DMS53 treated with DMSO at 0.1 percent for 48 hours (cell line): ENCODE measurements around the gene MAPK8IP1.
"Not testable (repeated sequence)": the region's sequence is repeated elsewhere in the genome, so short reads cannot be mapped to it uniquely, and the experiment has no call there.

Source experiments
- DNase-seq: peaks from one replicate; lab custom pipeline; 2025; ENCODE audit not compliant: unreplicated experiment; lab: John Stamatoyannopoulos, UW

MAPK8IP1 gene

GRCh38 chr11:45889555-45889954 lies 4.1 kb downstream of the MAPK8IP1 start:
- DNase-seq, result no peak

- no peak for DNase-seq
These were observed 4.5 kb downstream of the MAPK8IP1 start for GRCh38 chr11:45889966-45890365.

DNA sequence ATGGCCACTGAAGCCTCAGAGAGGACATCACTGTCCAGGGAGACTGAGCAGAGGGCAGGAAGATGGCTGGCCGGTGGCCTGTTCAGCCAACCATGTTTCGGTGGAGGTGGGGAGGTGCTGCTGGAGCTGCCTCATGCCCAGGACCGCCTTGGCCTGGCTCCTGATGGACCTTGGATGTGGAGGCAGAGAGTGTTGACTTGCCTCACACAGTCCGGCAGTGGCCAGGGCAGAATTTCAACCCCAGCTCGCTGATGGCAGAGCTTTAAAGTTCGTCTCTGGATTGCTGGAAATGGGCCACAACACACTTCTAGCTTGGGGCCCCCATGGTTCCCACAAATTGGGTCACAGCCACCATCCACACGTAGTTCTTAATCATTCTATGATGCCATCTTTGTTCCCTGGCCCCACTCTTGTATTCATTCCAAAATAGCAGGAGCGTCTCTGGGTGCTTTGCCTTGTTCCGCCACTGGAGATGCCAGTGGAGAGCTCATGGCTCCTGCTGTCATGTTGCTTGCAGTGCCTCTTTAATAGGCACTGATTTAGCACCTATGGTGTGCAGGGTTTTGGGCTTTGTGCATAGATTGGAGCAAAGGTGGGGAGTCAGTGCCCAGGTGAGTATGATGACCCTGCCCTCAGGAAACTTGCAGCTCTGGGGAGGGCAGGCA lies 5.6 kb downstream of the MAPK8IP1 start:
- DNase-seq, result no peak

GRCh38 chr11:45892856-45893255 lies 7.4 kb downstream of the MAPK8IP1 start:
- no peak for DNase-seq

DNA sequence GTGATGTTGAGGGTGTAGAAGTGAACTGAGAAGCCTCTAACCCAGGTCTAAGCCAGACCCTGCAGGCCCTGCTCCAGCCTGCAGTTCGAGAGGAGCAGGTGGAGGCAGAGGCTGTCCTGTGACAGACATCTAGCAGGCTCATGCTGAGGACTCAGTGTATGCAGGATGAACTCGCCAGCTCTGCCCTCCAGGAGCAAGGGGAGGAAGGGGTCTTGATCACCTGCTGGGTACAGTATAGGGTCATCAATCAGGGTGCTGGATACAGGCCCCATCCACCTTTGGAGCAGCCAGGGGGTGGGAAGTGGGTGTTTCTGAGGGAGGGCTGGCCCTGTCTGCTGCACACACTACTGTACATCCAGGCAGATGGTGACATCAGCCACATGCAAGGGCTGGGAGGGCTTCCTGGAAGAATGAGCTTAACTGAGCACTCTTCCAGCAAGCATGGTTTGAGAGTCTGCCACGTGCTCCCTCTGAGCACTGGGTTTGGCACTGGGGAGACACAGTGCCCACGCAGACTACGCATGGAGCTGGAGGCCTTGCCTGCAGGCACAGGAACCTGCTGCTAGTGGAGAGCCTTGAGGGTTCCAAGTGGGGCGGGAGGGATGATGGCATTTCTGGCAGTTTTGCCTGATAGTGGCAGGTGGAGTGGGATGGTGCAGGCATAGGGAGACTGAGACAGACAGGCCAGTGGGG lies 9.2 kb downstream of the MAPK8IP1 start:
- no peak for DNase-seq

- DNase-seq, result no peak
These were observed 10.3 kb downstream of the MAPK8IP1 start for GRCh38 chr11:45895553-45896259.

DNA sequence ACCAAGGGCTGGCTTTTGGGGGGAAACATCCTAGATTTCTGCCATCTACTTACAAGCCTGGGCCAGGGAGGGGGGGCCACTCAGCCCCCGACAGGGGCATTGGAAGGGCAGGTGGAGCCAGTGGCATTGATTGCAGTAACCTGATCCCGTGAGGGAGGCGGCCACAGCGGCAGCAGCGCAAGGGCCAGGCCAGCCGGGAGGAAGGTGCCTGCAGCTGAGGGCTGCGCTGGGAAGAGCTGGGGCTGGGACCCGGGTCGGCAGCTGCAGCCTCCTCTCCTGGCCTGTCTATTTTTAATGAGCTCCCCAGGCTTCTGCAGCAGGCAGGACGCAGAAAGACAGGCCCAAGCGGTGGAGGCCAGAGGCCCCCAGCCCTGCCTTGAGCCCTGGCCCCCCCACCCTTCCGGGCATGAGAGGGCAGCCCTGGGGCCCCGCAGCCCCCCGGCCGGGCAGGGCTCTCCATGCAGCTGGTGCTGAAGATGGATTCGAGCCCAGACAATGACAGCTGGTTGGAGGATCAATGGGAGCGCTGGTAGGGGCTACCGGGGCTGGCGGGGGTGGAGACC lies 11.1 kb downstream of the MAPK8IP1 start:
- DNase-seq, result peak; percentile 53

GRCh38 chr11:45897556-45897955 lies 12.1 kb downstream of the MAPK8IP1 start:
- DNase-seq, result no peak

DNA sequence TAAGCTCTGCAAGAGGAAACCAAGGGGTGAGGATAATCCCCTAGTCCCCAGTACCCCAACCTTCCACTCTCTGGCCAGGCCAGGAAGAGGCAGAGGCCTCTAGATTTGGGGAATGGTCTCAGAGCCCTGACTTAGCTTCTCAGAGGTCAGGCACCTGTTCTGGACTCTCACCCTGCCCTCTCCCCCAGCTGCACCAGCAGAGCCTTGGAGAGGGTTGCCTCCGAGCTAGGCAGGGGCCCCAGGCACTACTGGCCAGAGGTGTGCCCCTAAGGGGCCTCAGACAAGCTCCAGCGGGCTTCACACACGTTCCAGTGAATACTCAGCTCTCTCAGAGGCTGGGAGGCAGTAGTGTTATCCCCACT lies 13.6 kb downstream of the MAPK8IP1 start:
- DNase-seq, result no peak

DNA sequence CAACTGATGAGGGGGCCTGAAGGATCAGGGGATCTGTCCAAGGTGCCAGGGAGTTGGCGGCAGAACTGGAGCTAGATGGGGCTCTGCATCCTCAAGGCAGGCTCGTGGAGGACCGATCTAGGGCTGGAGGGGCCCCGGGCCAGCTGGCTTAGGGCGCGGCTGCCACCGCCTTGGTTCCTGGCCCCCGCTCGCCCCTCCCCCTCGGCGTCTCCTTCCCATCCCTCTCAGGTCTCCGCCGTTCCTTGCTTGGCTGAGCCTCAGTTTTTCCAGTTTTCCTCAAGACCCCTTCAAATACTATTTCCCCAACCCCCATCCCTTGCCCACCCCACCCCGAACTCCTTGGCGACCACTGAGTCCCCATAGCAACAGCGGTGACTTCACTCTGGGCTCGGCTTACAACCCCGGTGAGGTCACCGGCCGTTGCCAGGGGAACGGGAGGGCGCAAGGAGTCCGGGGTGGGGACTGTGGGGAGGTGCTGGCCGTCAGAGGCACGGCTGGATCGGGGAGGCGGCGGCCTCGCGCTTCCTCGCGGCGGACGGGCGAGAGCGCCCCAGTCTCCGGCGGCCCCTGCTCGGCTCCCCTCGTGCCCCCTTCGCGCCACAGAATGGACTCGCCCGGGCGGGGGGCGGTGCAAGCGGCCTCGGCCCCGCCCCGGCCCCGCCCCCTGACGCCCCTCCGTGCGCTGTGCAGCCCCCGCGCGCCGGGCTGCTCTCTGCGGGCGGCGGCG lies 14.2 kb downstream of the MAPK8IP1 start:
- peak; percentile 37 for DNase-seq

DNA sequence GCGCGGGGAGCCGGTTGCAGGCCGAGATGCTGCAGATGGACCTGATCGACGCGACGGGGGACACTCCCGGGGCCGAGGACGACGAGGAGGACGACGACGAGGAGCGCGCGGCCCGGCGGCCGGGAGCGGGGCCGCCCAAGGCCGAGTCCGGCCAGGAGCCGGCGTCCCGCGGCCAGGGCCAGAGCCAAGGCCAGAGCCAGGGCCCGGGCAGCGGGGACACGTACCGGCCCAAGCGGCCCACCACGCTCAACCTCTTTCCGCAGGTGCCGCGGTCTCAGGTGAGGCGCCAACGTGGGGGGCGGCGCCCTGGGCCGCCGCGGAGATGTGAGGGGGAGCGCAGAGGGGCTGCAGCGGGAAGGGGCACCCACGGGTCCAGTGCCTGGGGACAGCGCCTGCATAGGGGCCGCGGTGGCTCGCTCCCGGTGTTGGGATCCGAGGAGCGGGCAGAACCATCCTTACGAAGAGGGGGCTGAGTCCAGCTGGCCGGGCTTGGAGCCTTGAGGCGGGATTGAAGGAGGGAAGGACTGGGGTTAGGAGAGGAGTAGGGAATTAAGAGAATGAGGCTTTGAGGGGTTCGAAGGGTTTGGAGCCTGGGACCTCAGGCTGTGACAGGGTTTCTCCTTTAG lies 14.8 kb downstream of the MAPK8IP1 start:
- not testable (repeated sequence) for DNase-seq

DNA sequence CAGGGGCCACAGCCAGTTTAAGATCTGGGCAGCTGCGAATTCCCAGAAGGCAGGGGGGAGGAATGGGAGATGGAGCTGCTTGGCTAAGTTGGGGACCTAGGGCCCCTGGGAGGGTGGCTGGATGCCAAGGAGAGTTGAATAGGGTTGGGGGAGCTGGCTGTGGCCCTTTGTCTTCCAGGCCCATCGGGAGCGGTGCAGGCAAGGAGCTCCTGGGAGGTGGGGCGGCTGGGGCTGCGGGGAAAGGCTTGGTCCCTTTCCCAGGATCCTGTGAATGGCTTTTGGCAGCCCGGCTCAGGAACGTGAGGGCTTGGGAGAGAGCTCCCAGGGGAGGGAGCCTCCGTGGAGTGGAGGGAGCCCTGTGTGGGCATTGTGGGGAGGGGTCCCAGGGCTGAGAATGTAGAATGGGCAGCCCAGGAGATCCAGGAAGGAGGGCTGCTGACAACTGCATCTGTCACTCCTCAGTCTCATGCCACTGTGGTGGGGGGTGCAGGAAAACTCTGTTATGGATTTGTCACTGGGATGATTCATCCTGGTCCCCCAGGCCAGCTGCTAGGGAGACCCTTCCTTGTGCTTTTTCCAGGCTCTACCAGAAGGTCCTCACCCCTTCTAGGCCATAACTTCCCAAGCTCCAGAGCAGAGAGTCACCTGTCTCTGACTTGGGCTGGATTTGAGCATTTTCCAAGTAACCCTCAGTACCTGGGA lies 15.6 kb downstream of the MAPK8IP1 start:
- DNase-seq, result no peak

DNA sequence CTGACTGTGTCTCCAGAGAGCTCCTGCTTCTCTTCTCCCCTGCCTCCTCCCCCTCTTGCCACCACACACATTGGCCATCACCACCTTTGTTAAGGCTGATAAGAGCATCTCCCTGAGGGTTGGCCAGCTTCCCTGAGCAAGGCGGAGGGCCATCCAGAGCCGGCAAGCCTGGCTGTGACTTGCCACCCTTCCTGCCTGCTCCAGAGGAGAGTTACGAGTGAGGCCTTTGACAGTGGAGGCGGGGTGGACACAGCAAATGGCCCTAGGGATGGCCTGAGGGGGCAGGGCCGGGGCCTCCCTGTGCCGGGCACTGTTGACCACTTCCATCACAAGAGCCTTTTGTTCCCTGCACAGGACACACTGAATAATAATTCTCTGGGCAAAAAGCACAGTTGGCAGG lies 16.2 kb downstream of the MAPK8IP1 start:
- DNase-seq, result no peak

GRCh38 chr11:45902452-45903380 lies 17.3 kb downstream of the MAPK8IP1 start:
- no peak for DNase-seq

GRCh38 chr11:45904309-45904915 lies 19.0 kb downstream of the MAPK8IP1 start:
- no peak for DNase-seq

GRCh38 chr11:45905095-45905494 lies 19.6 kb downstream of the MAPK8IP1 start:
- DNase-seq, result no peak

DNA sequence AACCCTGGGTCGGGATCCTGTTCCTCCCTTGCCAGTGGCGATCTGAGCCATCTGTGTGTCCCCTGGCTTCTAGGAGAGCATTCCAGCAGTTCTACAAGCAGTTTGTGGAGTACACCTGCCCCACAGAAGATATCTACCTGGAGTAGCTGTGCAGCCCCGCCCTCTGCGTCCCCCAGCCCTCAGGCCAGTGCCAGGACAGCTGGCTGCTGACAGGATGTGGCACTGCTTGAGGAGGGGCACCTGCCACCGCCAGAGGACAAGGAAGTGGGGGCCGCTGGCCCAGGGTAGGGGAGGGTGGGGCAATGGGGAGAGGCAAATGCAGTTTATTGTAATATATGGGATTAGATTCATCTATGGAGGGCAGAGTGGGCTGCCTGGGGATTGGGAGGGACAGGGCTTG lies 20.1 kb downstream of the MAPK8IP1 start:
- DNase-seq, result not testable (repeated sequence)

GRCh38 chr11:45906096-45906682 lies 20.7 kb downstream of the MAPK8IP1 start:
- no peak for DNase-seq
